HUES64 (cell line): ENCODE data around the gene TRIP13.

Experiments
- H3K27ac ChIP-seq: 2 replicates; pipeline ENCODE4 v1.7.0; 2013; ENCODE audit warnings: low read depth, low read length, inconsistent platforms
- H3K27me3 ChIP-seq: 2 replicates; pipeline ENCODE4 v1.6.1; 2013; ENCODE audit warnings: mild to moderate bottlenecking, low read length; ENCODE audit not compliant: insufficient read depth
- H3K36me3 ChIP-seq: 2 replicates; pipeline ENCODE4 v1.6.1; 2013; ENCODE audit warnings: mild to moderate bottlenecking, low read length; ENCODE audit not compliant: insufficient read depth
- H3K4me1 ChIP-seq: 2 replicates; pipeline ENCODE4 v1.6.1; 2013; ENCODE audit warnings: mild to moderate bottlenecking, low read length, moderate library complexity; ENCODE audit not compliant: insufficient read depth
- H3K4me3 ChIP-seq: 2 replicates; pipeline ENCODE4 v1.5.1; 2013; ENCODE audit warnings: mild to moderate bottlenecking, low read length, moderate library complexity
- H3K9ac ChIP-seq: 2 replicates; pipeline ENCODE4 v1.6.1; 2013; ENCODE audit warnings: mild to moderate bottlenecking, low read depth, low read length
- H3K9me3 ChIP-seq: 2 replicates; pipeline ENCODE4 v1.6.1; 2013; ENCODE audit warnings: low read depth, low read length; ENCODE audit not compliant: insufficient read depth
- WGBS: fragments of 150-250, 120-280 bp; methylation state at CpG from one replicate; pipeline ENCODE4 v1.1.7; 2013; ENCODE audit warnings: missing lambda C conversion rate; 5-methylcytosine and 5-hydroxymethylcytosine counted together

Gene TRIP13

DNA sequence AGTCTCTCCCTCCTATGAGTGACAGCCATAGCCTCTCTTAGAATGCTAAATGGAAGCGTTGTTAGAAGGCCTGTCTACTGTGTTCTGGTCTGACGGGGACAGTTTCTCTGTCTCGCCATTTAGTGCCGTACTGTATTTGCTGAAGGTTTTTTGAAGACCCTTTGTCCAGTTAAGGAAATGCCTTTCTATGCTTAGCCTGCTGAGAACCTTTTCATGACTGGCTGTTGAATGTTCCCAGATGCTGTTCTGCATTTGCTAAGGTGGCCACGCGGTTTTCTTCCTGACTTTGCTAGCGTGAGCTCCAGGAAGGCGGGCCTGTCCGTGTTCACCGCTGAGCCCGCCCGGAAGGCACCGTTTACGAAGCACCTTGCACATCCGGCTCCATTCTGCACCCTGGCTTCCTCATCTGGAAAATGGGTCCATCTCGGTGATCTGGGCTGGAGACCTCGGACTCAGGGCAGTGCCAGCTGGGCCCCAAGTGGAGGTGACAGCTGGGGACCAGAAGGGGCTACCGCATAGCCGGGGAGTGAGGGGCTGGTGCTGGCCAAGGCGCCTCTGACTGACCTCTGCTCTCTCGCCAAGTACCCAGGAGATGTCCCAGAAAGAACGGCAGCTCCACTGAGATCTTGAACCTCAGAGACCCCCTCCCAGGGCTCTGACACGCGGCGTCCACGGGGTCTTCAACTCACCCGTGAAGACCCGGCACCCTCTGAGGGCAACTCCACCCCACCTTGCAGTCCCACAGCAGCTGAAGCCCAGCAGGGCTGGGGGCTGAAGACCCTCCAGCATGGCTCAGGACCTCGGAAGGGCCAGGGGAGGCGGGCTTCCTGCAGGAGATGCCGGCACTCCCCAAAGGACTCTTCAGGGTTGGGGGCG lies 63.4 kb downstream of the TRIP13 start:
- no peak overlapping the region for H3K4me3 ChIP-seq
- 94% methylated on average over 32 of the region's 32 CpGs for WGBS
- no peak overlapping the region for H3K27ac ChIP-seq

GRCh38 chr5:956941-957747 lies 64.5 kb downstream of the TRIP13 start:
- H3K36me3 ChIP-seq = no peaks in the 10 kb centered on the region
- no peak overlapping the region for H3K9ac ChIP-seq
- H3K4me3 ChIP-seq = no peak overlapping the region
- no peak overlapping the region for H3K27ac ChIP-seq
- no peaks in the 10 kb centered on the region for H3K9me3 ChIP-seq
- WGBS = 89% methylated on average over 26 of the region's 26 CpGs
- no peaks in the 10 kb centered on the region for H3K27me3 ChIP-seq
- H3K4me1 ChIP-seq = no peaks in the 10 kb centered on the region

More for the DNA sequence above, 63.4 kb downstream of the TRIP13 start:
- Histone ChIP-seq H3K4me1 (no peaks in the 10 kb centered on the region), H3K9ac (no peak overlapping the region), H3K27me3 (no peaks in the 10 kb centered on the region), H3K36me3 (no peaks in the 10 kb centered on the region), H3K9me3 (no peaks in the 10 kb centered on the region)

DNA sequence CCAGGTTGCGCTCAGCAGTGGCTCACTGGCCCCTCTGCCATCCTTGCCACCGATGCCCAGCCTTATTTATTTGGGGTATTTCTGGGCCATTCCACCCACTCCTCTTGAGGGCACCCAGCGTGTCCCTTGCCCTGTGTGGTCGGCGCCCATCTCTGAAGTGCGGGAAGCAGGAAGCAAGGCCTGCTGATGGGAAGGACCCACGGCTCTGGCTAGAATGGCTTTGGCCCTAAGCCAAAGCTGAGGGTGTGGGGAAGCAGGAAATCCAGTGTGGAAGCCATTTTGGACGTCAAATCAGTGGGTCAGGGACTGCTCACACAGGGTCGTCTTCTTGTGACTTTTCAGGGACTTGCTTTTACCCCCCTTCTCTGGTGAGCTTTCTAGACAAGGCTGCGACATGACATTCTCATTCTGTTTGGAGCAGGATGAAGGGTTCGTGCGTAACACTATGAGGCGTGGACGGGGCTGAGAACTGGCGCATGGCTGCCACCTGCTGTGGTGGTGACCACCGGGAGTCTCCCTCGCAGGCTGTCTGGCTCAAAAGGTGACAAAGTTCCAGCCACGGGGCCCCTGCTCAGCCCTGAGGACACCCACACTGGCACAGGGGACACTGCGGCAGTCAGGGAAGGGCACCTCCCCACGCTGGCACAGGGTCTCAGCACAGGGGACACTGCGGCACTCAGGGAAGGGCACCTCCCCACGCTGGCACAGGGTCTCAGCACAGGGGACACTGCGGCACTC lies 65.2 kb downstream of the TRIP13 start:
- Histone ChIP-seq H3K9ac (no peak overlapping the region), H3K9me3 (no peaks in the 10 kb centered on the region), H3K4me3 (no peak overlapping the region), H3K4me1 (no peaks in the 10 kb centered on the region), H3K27ac (no peak overlapping the region), H3K27me3 (no peaks in the 10 kb centered on the region), H3K36me3 (no peaks in the 10 kb centered on the region)
- 89% methylated on average over 23 of the region's 23 CpGs for WGBS

DNA sequence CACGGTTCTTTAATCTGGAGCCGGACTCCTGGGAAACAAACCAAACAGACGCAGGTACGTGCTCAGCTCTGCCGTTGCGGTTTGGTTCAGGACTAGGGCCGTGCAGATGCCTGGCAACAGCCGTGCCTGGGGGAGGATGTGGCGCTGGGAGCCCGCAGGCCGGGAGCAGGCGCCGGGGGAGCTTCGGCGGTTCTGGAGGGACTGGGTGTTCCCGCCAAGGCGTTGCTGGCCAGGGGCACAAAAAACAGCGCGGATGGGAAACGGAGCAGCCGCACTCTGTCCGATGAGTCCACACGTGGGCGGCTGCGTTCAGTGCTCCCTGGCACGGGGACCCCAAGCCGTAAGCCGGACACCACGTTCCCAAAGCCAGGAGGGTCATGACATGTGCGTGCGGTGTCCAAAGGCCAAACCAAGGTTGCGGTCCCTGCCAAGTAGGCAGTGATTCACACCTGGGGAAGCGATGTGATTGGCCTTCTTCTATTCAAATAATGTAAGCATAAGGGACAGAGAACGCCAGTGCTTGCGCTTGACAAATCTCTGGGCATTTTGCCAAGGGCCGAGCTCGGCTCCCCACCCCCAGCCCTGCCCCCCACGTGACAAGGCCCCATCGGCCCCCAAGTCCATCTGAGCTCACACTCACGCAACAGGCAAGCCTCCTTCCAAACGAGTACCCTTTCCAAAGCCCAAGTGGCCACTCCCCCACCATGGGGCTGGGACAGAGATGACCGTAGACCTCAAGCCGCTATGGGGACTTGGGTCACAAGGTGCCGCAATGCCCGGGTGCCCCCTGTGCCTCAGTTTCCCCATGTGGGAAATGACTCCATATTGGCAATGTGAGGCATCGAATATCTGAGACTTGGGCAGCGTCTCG lies 66.3 kb downstream of the TRIP13 start:
- H3K4me1 ChIP-seq = no peaks in the 10 kb centered on the region
- WGBS = 93% methylated on average over 48 of the region's 48 CpGs
- no peak overlapping the region for H3K27ac ChIP-seq
- H3K4me3 ChIP-seq = no peak overlapping the region
- no peaks in the 10 kb centered on the region for H3K9me3 ChIP-seq
- no peak overlapping the region for H3K9ac ChIP-seq
- H3K27me3 ChIP-seq = peaks cover 1% of the 10 kb centered on the region; the same call in 1 of the 2 replicates
- H3K36me3 ChIP-seq = no peaks in the 10 kb centered on the region

DNA sequence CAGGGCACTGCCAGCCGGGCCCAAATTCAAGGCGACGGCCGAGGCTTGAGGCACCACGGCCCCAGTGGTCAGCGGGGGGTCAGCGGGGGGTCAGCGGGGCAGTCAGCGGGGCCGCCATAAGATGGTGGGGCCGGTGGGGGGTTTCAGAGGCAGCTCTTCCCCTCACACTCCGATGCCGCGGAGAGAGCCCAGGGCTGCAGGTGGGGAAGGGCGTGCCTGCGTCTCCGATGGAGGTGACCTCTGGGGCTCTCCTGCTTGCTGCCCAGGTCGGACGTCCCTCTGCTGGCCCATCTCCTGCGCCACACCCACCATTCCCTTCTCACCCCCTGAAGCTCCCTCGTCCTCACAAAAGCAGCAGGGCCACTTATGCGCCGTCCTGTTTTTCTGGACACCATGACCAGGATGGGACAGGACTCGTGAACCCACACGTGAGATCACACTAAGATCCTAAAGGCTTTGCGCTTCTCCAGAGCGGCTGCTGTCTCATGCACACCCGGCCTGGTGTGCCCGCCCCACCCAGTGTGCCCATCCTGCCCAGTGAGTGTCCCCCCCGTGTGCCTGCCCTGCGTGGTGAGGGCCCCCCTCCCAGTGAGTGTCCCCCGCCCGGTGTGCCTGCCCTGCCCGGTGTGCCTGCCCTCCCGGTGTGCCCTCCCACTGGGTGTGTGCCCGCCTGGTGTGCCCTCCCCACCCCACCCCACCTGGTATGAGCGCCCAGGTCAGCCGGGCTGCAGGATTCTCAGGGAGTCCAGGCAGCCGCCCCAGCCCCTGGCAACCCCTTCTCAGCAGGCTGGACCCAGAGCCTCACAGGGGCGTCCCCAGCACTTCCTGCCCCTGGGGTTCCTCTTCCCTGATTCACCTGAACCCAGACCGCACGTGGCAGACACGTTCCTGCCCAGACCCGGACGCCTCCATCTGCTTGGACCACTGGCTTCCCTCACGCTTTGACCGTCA lies 67.2 kb downstream of the TRIP13 start:
- Histone ChIP-seq H3K36me3 (no peaks in the 10 kb centered on the region), H3K27ac (no peak overlapping the region), H3K9me3 (no peaks in the 10 kb centered on the region), H3K4me3 (no peak overlapping the region), H3K4me1 (no peaks in the 10 kb centered on the region), H3K27me3 (peaks cover 2% of the 10 kb centered on the region; the same call in 1 of the 2 replicates), H3K9ac (no peak overlapping the region)
- 94% methylated on average over 47 of the region's 47 CpGs for WGBS

DNA sequence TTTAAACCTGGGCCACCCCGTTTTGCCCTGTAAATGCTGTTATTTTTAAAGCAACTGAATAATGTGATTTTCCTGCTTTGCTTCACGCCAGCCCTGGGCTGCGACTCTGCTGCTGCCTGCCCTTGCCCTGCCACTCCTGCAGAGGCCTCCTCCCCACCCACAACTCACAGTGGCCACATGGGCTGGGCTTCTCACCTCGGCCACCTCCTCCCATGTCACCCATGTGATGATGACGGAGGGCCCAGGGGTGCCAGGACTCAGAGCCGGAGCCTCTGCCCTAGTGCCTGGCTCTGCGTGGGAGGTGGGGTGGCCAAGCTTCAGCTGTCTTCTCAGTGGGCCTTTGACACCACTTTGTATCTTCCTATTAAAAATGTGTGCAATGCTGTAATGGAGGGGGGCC lies 67.9 kb downstream of the TRIP13 start:
- peaks cover 2% of the 10 kb centered on the region; the same call in 1 of the 2 replicates for H3K27me3 ChIP-seq
- no peak overlapping the region for H3K4me3 ChIP-seq
- H3K9ac ChIP-seq = no peak overlapping the region
- 92% methylated on average over 7 of the region's 7 CpGs for WGBS
- no peaks in the 10 kb centered on the region for H3K4me1 ChIP-seq
- no peaks in the 10 kb centered on the region for H3K9me3 ChIP-seq
- H3K36me3 ChIP-seq = no peaks in the 10 kb centered on the region
- H3K27ac ChIP-seq = no peak overlapping the region

GRCh38 chr5:961002-961710 lies 68.5 kb downstream of the TRIP13 start:
- no peaks in the 10 kb centered on the region for H3K9me3 ChIP-seq
- H3K27ac ChIP-seq = no peak overlapping the region
- no peak overlapping the region for H3K4me3 ChIP-seq
- H3K4me1 ChIP-seq = no peaks in the 10 kb centered on the region
- no peaks in the 10 kb centered on the region for H3K36me3 ChIP-seq
- no peak overlapping the region for H3K9ac ChIP-seq
- H3K27me3 ChIP-seq = peaks cover 2% of the 10 kb centered on the region; the same call in 1 of the 2 replicates
- 95% methylated on average over 27 of the region's 27 CpGs for WGBS

DNA sequence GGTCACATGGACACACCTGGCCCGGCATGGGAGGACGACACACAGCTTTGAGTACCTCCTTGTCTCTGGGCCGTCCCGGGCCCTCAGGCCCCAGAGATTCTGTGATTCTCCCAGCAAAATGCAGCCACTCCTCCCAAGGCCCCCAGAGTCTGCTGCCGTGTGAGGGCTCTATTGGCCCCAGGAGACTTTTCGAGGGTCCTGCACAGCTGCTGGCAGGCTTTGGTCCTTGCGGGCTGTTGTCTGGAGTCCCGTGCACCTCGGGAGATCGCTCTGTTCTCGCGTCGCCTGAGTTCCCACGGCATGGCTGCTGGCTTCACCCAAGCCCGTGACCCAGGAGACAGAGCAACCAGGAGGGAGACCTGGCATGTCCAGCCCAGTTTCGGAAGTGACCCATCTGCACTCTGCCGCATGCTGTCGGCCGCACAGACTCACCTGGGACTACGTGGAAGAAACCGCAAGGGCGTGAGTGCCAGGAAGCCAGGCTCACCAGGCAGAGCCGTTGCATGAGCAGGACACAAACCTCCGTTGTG lies 69.1 kb downstream of the TRIP13 start:
- Histone ChIP-seq H3K4me3 (no peak overlapping the region), H3K9me3 (no peaks in the 10 kb centered on the region), H3K4me1 (no peaks in the 10 kb centered on the region), H3K36me3 (no peaks in the 10 kb centered on the region), H3K27me3 (peaks cover 2% of the 10 kb centered on the region; the same call in 1 of the 2 replicates), H3K9ac (no peak overlapping the region), H3K27ac (no peak overlapping the region)
- 94% methylated on average over 24 of the region's 24 CpGs for WGBS

GRCh38 chr5:962386-962785 lies 69.7 kb downstream of the TRIP13 start:
- no peaks in the 10 kb centered on the region for H3K36me3 ChIP-seq

More at GRCh38 chr5:962386-962785, 69.7 kb downstream of the TRIP13 start:
- Histone ChIP-seq H3K27ac (no peak overlapping the region), H3K4me1 (no peaks in the 10 kb centered on the region), H3K9me3 (no peaks in the 10 kb centered on the region), H3K27me3 (peaks cover 2% of the 10 kb centered on the region; the same call in 1 of the 2 replicates), H3K4me3 (no peak overlapping the region), H3K9ac (no peak overlapping the region)
- WGBS = 95% methylated on average over 15 of the region's 15 CpGs
